GM19099 (cell line): ENCODE data around the gene MR1.

Experiments
- POLR2A ChIP-seq: IDR thresholded peaks from 3 replicates; pipeline ENCODE4 v1.6.1; 2011; ENCODE audit warnings: low read depth; ENCODE audit not compliant: insufficient read length; ENCODE audit errors: extremely low read depth

The MR1 gene

GRCh38 chr1:181018901-181019681 lies 14.7 kb upstream of the MR1 start:
- no peak for TF ChIP-seq POLR2A

GRCh38 chr1:181021159-181021558 lies 12.6 kb upstream of the MR1 start:
- no peak for TF ChIP-seq POLR2A

DNA sequence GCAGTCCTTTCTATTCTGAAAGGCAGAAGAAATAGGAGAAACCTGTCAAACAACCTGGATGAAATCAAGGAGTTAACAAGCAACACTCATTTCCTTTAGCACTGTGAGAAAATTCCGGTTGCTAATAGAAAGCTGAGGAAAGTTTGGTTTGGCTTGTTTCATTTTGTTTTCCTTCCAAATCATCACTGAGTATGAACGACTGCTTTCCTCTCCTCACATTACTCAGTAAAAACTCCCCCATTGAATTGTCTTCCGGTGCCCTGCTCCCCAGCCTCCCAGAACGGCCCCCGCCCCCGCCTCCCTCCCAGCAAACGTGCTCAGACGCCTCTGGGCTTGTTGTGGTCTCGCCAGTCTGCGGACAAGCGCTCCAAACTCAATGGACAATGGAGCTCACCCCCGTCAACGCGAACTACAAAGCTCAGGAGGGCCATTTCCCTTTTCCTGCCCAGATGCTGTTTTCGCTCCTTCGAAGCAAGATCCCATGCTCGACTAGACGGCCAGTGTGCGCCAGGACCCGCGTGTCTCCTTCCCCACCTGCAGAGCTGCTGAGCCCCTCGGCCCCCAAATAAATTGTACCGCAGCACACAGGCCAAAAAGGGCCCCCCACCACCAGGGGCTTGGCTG lies 11.9 kb upstream of the MR1 start:
- TF ChIP-seq POLR2A, result peak; percentile 52

GRCh38 chr1:181023265-181024057 lies 10.3 kb upstream of the MR1 start:
- TF ChIP-seq POLR2A, result no peak

DNA sequence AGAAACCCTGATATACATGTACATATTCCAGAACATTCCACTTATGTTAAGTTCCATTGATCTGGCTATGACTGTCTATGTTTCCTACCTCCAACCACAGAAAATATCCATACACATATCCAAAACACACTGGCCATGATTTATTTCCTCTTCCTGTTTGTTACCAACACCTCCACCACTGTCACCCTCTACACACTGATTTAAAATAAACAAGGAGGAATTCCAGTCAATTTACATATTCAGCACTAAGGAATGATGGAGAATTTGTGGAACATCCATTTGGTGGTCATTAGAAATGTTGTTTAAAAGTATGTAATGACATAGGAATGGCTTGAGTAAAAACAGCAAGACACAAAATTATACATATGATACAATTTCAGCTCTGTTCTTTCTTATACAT lies 5.6 kb upstream of the MR1 start:
- no peak for TF ChIP-seq POLR2A

- TF ChIP-seq POLR2A, result no peak
These were observed 5.2 kb upstream of the MR1 start for GRCh38 chr1:181028615-181029014.

DNA sequence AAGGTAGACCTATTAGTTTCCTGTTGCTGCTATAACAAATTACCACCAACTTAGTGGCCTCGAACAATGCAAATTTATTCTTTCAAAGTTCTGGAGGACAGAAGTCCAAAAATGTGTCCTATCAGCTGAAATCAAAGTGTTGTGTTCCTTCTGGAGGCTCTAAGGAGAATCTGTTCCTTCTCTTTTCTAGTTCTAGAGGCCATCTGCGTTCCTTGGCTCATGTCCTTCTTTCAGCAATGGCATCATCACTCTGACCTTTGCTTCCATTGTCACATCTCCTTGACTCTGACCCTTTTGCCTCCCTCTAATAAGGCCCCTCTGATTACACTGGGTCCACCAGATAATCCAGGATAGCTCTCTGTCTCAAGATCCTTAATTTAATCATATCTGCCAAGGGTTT lies 1.2 kb upstream of the MR1 start:
- no peak for TF ChIP-seq POLR2A

DNA sequence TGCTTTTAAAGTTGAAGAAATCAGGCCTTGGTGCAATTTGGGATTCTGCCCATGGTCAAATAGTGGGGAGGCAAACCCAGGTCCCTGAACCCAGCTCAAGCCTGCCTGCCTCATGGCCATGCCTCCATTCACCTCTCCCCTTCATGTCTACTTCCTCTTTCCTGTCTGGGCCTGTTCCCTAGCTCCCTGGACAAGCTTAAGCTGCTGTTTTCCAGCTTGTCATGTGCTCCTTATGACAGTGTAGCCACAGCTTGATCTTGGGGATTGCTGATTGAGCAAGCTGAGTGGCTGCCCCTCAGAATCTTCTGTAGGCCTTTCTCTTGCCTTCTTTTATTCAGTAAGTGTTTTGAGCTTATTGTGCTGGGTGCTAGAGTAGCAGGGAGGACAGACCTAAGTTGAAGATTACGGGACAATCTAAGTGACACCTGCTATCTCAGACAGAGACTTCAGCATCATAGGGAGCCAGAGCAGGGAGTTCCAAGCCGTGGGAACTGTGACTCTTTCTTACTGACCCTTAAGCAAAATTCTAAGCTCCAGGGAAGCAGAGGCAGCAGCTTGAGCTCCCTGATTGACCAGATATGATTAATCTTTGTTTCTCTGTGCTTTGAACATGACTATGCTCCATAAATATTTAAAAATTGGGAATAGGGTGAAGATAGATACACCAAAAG lies 520 bp upstream of the MR1 start:
- peak; percentile 21 for TF ChIP-seq POLR2A

- no peak for TF ChIP-seq POLR2A
These were observed 2.5 kb downstream of the MR1 start for GRCh38 chr1:181036107-181036836.

DNA sequence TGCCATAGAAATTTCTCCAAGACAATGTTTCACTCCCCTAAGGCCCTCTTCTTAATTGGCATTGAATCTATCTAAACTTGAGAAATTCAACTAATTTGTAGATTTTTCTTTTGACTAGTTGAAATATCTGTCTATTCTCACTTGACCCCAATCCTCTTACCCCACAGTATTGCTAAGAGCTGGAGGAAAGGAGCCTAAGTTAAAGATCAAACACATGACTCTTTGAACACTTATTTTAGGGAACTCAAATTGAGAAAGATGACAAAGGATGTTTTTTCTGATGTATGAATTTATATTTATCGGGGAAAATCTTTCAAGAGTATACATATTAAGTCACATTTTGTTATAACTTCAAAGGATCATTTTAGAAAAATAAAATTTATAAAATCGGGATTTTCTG lies 3.6 kb downstream of the MR1 start:
- no peak for TF ChIP-seq POLR2A

- no peak for TF ChIP-seq POLR2A
These were observed 4.7 kb downstream of the MR1 start for GRCh38 chr1:181038399-181038873.

- TF ChIP-seq POLR2A, result no peak
These were observed 6.6 kb downstream of the MR1 start for GRCh38 chr1:181040284-181040865.

GRCh38 chr1:181043025-181043888 lies 9.5 kb downstream of the MR1 start:
- no peak for TF ChIP-seq POLR2A
